GM21528 (cell line): Measurements from ENCODE around the gene ZNRF3.
"Not testable (repeated sequence)": the region's sequence is repeated elsewhere in the genome, so short reads cannot be mapped to it uniquely, and the experiment has no call there.

Experiments
- ATAC-seq: cut with Tn5 transposase; IDR thresholded peaks from one replicate; pipeline ENCODE4 v1.9.1; 2021; ENCODE audit warnings: mild to moderate bottlenecking, moderate library complexity; ENCODE audit not compliant: unreplicated experiment, low FRiP score

ZNRF3 gene

GRCh38 chr22:28905256-28905832, 22.0 kb downstream of the ZNRF3 start:
- no peak for ATAC-seq

- ATAC-seq, result no peak
These were observed 22.9 kb downstream of the ZNRF3 start for GRCh38 chr22:28906312-28906711.

GRCh38 chr22:28907311-28908008, 24.1 kb downstream of the ZNRF3 start:
- peak; percentile 71 for ATAC-seq

GRCh38 chr22:28908810-28909209, 25.4 kb downstream of the ZNRF3 start:
- not testable (repeated sequence) for ATAC-seq

- ATAC-seq, result no peak
These were observed 26.0 kb downstream of the ZNRF3 start for GRCh38 chr22:28909375-28909774.

GRCh38 chr22:28910569-28911303, 27.4 kb downstream of the ZNRF3 start:
- ATAC-seq, result no peak

GRCh38 chr22:28911304-28911690, 27.9 kb downstream of the ZNRF3 start:
- ATAC-seq, result no peak

- no peak for ATAC-seq
These were observed 28.7 kb downstream of the ZNRF3 start for GRCh38 chr22:28911777-28912669.

- no peak for ATAC-seq
These were observed 30.8 kb downstream of the ZNRF3 start for GRCh38 chr22:28914201-28914600.

GRCh38 chr22:28915969-28916368, 32.6 kb downstream of the ZNRF3 start:
- ATAC-seq, result no peak

GRCh38 chr22:28917747-28918549, 34.6 kb downstream of the ZNRF3 start:
- ATAC-seq, result no peak

GRCh38 chr22:28918550-28919271, 35.3 kb downstream of the ZNRF3 start:
- ATAC-seq, result no peak

GRCh38 chr22:28920757-28921584, 37.6 kb downstream of the ZNRF3 start:
- ATAC-seq, result no peak

GRCh38 chr22:28921585-28921879, 38.2 kb downstream of the ZNRF3 start:
- no peak for ATAC-seq

GRCh38 chr22:28922540-28923244, 39.3 kb downstream of the ZNRF3 start:
- no peak for ATAC-seq

GRCh38 chr22:28923826-28924732, 40.7 kb downstream of the ZNRF3 start:
- no peak for ATAC-seq

GRCh38 chr22:28925916-28926315, 42.5 kb downstream of the ZNRF3 start:
- ATAC-seq, result no peak
